Gastrocnemius medialis (tissue), 4 donors: ENCODE measurements around the gene GRM8. TPM values are rescaled to one million over a fixed set of nuclear protein-coding genes. Genes with fewer than 3 reads are reported as not detected.

ENCODE experiments used
- ATAC-seq, 2 donors: fragments of 150-250 bp; one replicate each; pipeline ENCODE4 v1.9.1; 2016
- DNase-seq, 2 donors: peaks; one replicate each; pipeline ENCODE4 v3.0.0-alpha.2; 2019
- H3K27ac ChIP-seq, 4 donors: fragments of 200-600 bp; sonication (generic); 1 replicate in 1 of 4; 2 replicates in 3 of 4; pipeline ENCODE4 v1.5.1; 2016 to 2018; ENCODE audit warnings: mild to moderate bottlenecking in 2 of 4, moderate library complexity in 1 of 4
- H3K27me3 ChIP-seq, 3 donors: fragments of 200-600 bp; sonication (generic) in 2 of 3; 1 replicate in 1 of 3; 2 replicates in 2 of 3; pipeline versions ENCODE4 v1.5.1 to v1.6.0; 2016 to 2019; ENCODE audit warnings: mild to moderate bottlenecking in 1 of 3, moderate library complexity in 1 of 3
- H3K36me3 ChIP-seq, 2 donors: fragments of 200-600 bp; sonication (generic) in 1 of 2; one replicate each; pipeline ENCODE4 v1.5.1; 2017 to 2018
- H3K4me1 ChIP-seq, 2 donors: fragments of 200-600 bp; sonication (generic) in 1 of 2; one replicate each; pipeline ENCODE4 v1.5.1; 2016 to 2017; ENCODE audit warnings: mild to moderate bottlenecking in 2 of 2
- H3K4me3 ChIP-seq, 4 donors: fragments of 200-600 bp; sonication (generic) in 3 of 4; 1 replicate in 1 of 4; 2 replicates in 3 of 4; pipeline ENCODE4 v1.5.1; 2016 to 2019; ENCODE audit warnings: mild to moderate bottlenecking in 2 of 4
- H3K9me3 ChIP-seq, 3 donors: fragments of 200-600 bp; sonication (generic) in 2 of 3; 1 replicate in 1 of 3; 2 replicates in 2 of 3; pipeline ENCODE4 v1.5.1; 2016 to 2019
- POLR2A ChIP-seq, 2 donors: fragments of 450-650 bp; IDR thresholded peaks; one replicate each; pipeline ENCODE4 v1.6.1; 2017; ENCODE audit warnings: antibody characterized with exemption in 2 of 2, mild to moderate bottlenecking in 2 of 2, moderate library complexity in 2 of 2
- in situ Hi-C, 4 donors: fragments of 200-750 bp; cut with MboI; loops; one replicate each; pipeline versions ENCODE4 v1.15.0 to v1.8.0; 2017; ENCODE audit warnings: low sequenced_read_pairs in 4 of 4
- intact Hi-C: fragments of 100-400 bp; cut with DNase I; formaldehyde crosslinking; loops from one replicate; pipeline ENCODE4 v1.15.1; 2023; ENCODE audit warnings: low total_unique reads
- total RNA-seq, 4 donors: library from RNA; depleted of rRNA; stranded (reverse); fragments of >200 nt; gene quantifications; one replicate each; pipeline versions ENCODE4 v1.1.0 to v1.2.3, GENCODE V29; 2016
- TF ChIP-seq, protein P1 (sequence below), 5 experiments: fragments of 450-650 bp in 3 of 5; fragments of 200-600 bp in 2 of 5; sonication (generic) in 2 of 5; IDR thresholded peaks in 4 of 5; conservative IDR thresholded peaks in 1 of 5; 1 replicate in 4 of 5; 2 replicates in 1 of 5; pipeline ENCODE4 v1.5.1; 2016 to 2019; ENCODE audit warnings: antibody characterized with exemption in 5 of 5, mild to moderate bottlenecking in 3 of 5, moderate library complexity in 3 of 5

The GRM8 gene
- total RNA-seq, 4 donors from 2014 or later = not detected

DNA sequence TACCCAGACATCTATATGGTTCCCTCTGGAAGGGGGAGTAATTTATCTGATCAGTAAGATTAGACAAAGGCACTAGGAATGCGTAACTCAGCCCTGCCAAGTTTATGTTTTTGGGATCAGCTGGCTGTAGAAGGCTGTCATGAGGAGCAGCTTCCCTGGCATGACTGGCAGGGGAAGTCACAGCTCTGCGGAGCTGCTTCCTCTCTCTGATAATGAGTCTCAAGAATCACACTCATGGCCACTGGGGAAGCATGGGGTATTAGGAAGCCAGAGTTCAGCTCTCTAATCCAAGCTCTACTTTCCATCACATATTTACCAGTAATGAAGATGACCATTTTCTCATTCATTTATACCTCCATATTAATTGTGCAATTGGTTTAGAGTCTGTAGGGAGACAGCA is 758.9 kb downstream of the GRM8 start:
- intact Hi-C loops = no loop called here
- no peak for ATAC-seq
- H3K4me1 ChIP-seq = no peaks in the 10 kb centered on the region

DNA sequence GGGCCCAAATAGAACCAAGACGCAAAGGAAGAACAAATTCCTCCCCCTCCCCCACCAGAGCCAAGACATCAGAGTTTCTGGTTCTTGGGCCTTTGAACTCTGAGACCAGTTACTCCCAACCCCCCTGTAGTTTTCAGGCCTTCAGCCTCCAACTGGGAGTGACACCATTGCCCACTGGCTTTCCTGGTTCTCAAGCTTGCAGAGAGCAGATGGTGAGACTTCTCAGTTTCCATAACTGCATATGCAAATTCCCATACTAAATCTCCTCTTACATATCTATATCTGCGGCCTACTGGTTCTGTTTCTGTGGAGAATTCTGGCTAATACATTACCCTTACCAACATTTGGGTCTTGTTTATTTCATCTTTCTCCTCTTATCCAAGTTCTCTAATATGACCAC is 762.9 kb downstream of the GRM8 start:
- Histone ChIP-seq H3K36me3 (no peaks in the 10 kb centered on the region), H3K9me3 (no peaks in the 10 kb centered on the region), H3K27me3 (no peaks in the 10 kb centered on the region), H3K27ac (no peak overlapping the region), H3K4me3 (no peak overlapping the region), H3K4me1 (no peaks in the 10 kb centered on the region)
- ATAC-seq (no peak), DNase-seq (no peak)
- intact Hi-C loops = no loop called here
- TF ChIP-seq, protein P1, sequence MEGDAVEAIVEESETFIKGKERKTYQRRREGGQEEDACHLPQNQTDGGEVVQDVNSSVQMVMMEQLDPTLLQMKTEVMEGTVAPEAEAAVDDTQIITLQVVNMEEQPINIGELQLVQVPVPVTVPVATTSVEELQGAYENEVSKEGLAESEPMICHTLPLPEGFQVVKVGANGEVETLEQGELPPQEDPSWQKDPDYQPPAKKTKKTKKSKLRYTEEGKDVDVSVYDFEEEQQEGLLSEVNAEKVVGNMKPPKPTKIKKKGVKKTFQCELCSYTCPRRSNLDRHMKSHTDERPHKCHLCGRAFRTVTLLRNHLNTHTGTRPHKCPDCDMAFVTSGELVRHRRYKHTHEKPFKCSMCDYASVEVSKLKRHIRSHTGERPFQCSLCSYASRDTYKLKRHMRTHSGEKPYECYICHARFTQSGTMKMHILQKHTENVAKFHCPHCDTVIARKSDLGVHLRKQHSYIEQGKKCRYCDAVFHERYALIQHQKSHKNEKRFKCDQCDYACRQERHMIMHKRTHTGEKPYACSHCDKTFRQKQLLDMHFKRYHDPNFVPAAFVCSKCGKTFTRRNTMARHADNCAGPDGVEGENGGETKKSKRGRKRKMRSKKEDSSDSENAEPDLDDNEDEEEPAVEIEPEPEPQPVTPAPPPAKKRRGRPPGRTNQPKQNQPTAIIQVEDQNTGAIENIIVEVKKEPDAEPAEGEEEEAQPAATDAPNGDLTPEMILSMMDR (IDR thresholded peaks at IDR 0.05 in 4 of 5, conservative IDR thresholded peaks at IDR 0.05 in 1 of 5) = no peak
- no peak for TF ChIP-seq POLR2A (IDR thresholded peaks at IDR 0.05)
- in situ Hi-C loops = no loop called here

More for the DNA sequence above, 758.9 kb downstream of the GRM8 start:
- DNase-seq = no peak
- H3K27me3 ChIP-seq = no peaks in the 10 kb centered on the region
- no peaks in the 10 kb centered on the region for H3K9me3 ChIP-seq
- H3K36me3 ChIP-seq = no peaks in the 10 kb centered on the region
- no peak overlapping the region for H3K27ac ChIP-seq
- H3K4me3 ChIP-seq = no peak overlapping the region
- in situ Hi-C loops = no loop called here
- no peak for TF ChIP-seq POLR2A (IDR thresholded peaks at IDR 0.05)
- TF ChIP-seq, protein P1 (IDR thresholded peaks at IDR 0.05 in 4 of 5, conservative IDR thresholded peaks at IDR 0.05 in 1 of 5) = no peak

DNA sequence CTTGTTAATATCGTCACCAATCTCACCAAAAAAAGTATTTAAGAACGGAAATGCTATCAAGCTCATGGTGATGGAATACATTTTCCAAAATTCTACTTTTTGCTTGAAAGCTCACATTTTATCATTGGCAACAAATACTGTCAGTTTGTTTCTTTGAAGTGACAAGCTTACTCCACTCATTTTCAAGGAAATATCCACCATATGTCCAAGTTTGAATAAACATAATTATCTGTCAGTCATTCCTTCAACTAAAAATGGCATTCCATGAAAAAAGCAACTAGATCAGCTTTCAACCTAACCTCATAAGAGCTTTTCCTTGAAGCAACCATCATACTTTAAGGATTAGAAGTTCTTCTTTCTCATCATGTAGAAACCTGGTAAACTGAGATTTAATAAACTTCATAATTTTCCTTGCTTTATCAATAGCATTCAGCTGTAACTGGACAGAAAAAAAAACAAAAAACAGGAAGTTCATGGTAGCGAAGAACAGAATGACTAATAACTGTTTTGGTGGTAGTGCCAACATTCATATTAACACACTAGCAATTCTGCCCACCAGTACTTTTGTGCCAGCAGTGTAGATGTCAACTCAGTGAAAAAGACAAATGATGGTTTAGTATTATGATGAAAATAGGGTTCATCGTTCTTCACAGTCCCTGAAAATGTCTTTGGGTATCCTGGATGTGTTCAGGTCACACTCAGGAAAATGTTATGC is 764.9 kb downstream of the GRM8 start:
- no peaks in the 10 kb centered on the region for H3K36me3 ChIP-seq
- no peaks in the 10 kb centered on the region for H3K27me3 ChIP-seq
- TF ChIP-seq, protein P1 (IDR thresholded peaks at IDR 0.05 in 4 of 5, conservative IDR thresholded peaks at IDR 0.05 in 1 of 5) = no peak
- TF ChIP-seq POLR2A (IDR thresholded peaks at IDR 0.05) = no peak
- no peaks in the 10 kb centered on the region for H3K4me1 ChIP-seq
- intact Hi-C loops (no loop called here), in situ Hi-C loops (no loop called here)
- H3K9me3 ChIP-seq = no peaks in the 10 kb centered on the region
- DNase-seq (no peak), ATAC-seq (no peak)
- H3K4me3 ChIP-seq = no peak overlapping the region
- H3K27ac ChIP-seq = no peak overlapping the region

DNA sequence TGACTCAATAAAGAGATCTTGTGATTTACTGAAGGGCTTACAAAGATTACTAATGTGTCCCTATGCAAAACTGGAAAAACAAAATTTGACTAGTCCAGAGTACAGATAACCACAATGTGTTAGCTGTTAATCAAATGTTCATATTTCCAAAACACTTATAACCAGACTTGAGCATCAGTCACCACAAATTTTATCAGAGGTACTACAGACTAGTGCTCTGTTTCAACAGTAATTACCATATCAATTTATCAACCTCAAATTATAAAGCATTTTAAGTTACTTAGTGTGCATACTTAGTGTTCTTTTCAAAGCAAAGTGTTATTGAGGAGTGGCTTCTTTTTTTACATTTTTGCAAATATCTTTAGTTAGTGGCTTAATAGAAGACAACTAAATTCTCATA is 765.9 kb downstream of the GRM8 start:
- H3K27ac ChIP-seq = no peak overlapping the region
- DNase-seq (no peak), ATAC-seq (no peak)
- no peaks in the 10 kb centered on the region for H3K36me3 ChIP-seq
- no peaks in the 10 kb centered on the region for H3K27me3 ChIP-seq
- in situ Hi-C loops = no loop called here
- H3K4me1 ChIP-seq = no peaks in the 10 kb centered on the region
- TF ChIP-seq POLR2A (IDR thresholded peaks at IDR 0.05) = no peak
- TF ChIP-seq, protein P1 (IDR thresholded peaks at IDR 0.05 in 4 of 5, conservative IDR thresholded peaks at IDR 0.05 in 1 of 5) = no peak
- H3K9me3 ChIP-seq = no peaks in the 10 kb centered on the region
- H3K4me3 ChIP-seq = no peak overlapping the region
- intact Hi-C loops = no loop called here

DNA sequence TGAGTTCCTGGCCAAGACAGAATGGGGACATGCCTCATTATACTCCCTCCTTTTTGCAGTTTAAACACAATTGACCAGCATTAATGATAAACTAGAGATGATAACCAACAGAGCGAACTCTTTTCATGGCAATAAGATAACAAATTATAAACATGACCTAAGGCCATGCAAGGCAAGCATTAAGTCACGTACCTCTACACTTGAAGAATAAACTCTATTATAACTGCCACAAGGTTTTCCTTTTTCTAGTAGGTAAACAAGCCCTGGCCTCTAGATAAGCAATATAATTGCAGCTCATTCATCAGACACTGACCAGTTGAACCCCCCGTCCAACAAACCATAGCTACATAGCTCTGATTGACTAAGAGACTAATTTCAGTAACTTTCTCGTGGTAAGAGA is 767.0 kb downstream of the GRM8 start:
- Histone ChIP-seq H3K4me1 (no peaks in the 10 kb centered on the region), H3K4me3 (no peak overlapping the region), H3K27me3 (no peaks in the 10 kb centered on the region), H3K27ac (no peak overlapping the region), H3K9me3 (no peaks in the 10 kb centered on the region), H3K36me3 (no peaks in the 10 kb centered on the region)
- in situ Hi-C loops = no loop called here
- DNase-seq (no peak), ATAC-seq (no peak)
- intact Hi-C loops = no loop called here
- TF ChIP-seq, protein P1 (IDR thresholded peaks at IDR 0.05 in 4 of 5, conservative IDR thresholded peaks at IDR 0.05 in 1 of 5) = no peak
- no peak for TF ChIP-seq POLR2A (IDR thresholded peaks at IDR 0.05)
